Pancreas (tissue), 10 donors: ENCODE data around the gene HDDC3. TPM values are rescaled to one million over a fixed set of nuclear protein-coding genes. Genes with fewer than 3 reads are reported as not detected.

Experiments
- ATAC-seq, 4 donors: fragments of 200-7000 bp; cut with Tn5 transposase; one replicate each; pipeline versions ENCODE4 v1.8.0 to v1.9.1; 2020; ENCODE audit warnings: mild to moderate bottlenecking in 4 of 4, moderate library complexity in 4 of 4
- DNase-seq, 6 donors: peaks; one replicate each; pipeline ENCODE4 v3.0.0-alpha.2; 2020
- FAIRE-seq: peaks from 2 replicates; lab custom pipeline; 2012; peaks lifted over from hg19 to GRCh38; lab: Jason Lieb, UNC
- H3K27ac ChIP-seq, 4 donors: fragments of 200-600 bp; sonication (generic); 1 replicate in 3 of 4; 2 replicates in 1 of 4; pipeline versions ENCODE4 v1.5.0 to v1.8.0; 2020
- H3K27me3 ChIP-seq, 4 donors: fragments of 200-600 bp; one replicate each; pipeline ENCODE4 v1.8.0; 2021
- H3K36me3 ChIP-seq, 3 donors: fragments of 200-600 bp; sonication (generic) in 1 of 3; one replicate each; pipeline versions ENCODE4 v1.5.0 to v1.8.0; 2020 to 2021
- H3K4me1 ChIP-seq, 3 donors: fragments of 200-600 bp; one replicate each; pipeline ENCODE4 v1.8.0; 2021
- H3K4me3 ChIP-seq, 4 donors: fragments of 200-600 bp; sonication (generic) in 2 of 4; one replicate each; pipeline versions ENCODE4 v1.5.0 to v1.8.0; 2020 to 2021
- H3K9me3 ChIP-seq, 4 donors: fragments of 200-600 bp; one replicate each; pipeline ENCODE4 v1.8.0; 2021
- WGBS, 2 donors: extraction: QIAGEN DNeasy Blood & Tissue Kit; methylation state at CpG; one replicate each; pipeline ENCODE4 v1.1.7; 2013; 5-methylcytosine and 5-hydroxymethylcytosine counted together
- intact Hi-C, 3 donors: fragments of 100-400 bp; cut with DNase I; formaldehyde crosslinking; loops; one replicate each; pipeline versions ENCODE4 v1.11.1 to v1.14.2; 2022
- polyA plus RNA-seq, 2 donors: library from polyadenylated mRNA; stranded (reverse); fragments of 200-250 nt; gene quantifications; one replicate each; pipeline ENCODE4 v1.2.3, GENCODE V29; 2013
- total RNA-seq, 6 donors: library from RNA; stranded (reverse); fragmentation: NEBNext Ultra II Directional in 4 of 6; extraction: Animal tissue kit (Norgen Biotek cat#: 25700) in 4 of 6; gene quantifications; one replicate each; pipeline versions ENCODE4 v1.2.1 to v1.2.4, GENCODE V29; 2021 to 2023
- TF ChIP-seq, protein P1 (sequence below), 4 donors: fragments of 200-600 bp; sonication (generic) in 3 of 4; IDR thresholded peaks; one replicate each; pipeline versions ENCODE4 v1.5.0 to v1.8.0; 2021; ENCODE audit warnings: antibody characterized with exemption in 4 of 4
- donor health status: healthy with polysubstance abuse.
- donor health status: DM: no; HTN: no; CAD: no; lungs with moderate emphysema.
- donor health status: DM: no; HTN: no; CAD: no.
- donor health status: control.
- donor health status: control.
- donor health status: Bipolar disorder and iron deficiency.
- donor health status: DM: yes; HTN: yes; CAD: no.
- donor health status: DM: no; HTN: no; CAD: no.
- donor health status: DM: no; HTN: no; CAD: no.
- donor health status: DM: yes; HTN: yes; CAD: no.

Gene HDDC3
- total and polyA plus RNA-seq, 8 donors = 10.3 to 20.9 (median 15.0) TPM

DNA sequence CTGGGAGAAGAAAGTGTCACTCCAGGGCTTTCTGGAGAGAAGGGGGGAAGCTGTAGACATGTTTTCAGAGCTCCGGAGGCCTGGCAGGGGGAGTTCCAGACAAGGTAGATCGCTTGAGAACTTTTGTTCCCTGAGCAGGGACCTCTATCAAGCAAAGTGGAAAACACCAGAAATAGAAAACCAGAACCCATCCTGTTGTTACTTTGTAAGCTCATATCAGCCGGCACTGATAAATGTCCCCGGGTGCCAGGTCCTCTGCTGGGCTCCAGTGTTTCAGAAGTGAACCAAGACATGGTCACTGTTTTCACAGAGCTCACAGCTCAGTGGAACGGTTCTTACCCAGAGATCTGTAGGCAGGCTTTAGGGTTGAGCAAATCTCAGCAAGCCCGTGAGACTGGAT is 13.5 kb downstream of the HDDC3 start:
- H3K9me3 ChIP-seq = no peaks in the 10 kb centered on the region
- intact Hi-C loops = no loop called here
- FAIRE-seq = no peak
- 83 to 86% methylated on average over 6 of the region's 6 CpGs for WGBS, 2 donors
- H3K36me3 ChIP-seq = peaks cover 0 to 74% (median 34%) of the 10 kb centered on the region in 3 donors
- no peaks in the 10 kb centered on the region for H3K27me3 ChIP-seq
- no peaks in the 10 kb centered on the region for H3K4me1 ChIP-seq
- TF ChIP-seq, protein P1, sequence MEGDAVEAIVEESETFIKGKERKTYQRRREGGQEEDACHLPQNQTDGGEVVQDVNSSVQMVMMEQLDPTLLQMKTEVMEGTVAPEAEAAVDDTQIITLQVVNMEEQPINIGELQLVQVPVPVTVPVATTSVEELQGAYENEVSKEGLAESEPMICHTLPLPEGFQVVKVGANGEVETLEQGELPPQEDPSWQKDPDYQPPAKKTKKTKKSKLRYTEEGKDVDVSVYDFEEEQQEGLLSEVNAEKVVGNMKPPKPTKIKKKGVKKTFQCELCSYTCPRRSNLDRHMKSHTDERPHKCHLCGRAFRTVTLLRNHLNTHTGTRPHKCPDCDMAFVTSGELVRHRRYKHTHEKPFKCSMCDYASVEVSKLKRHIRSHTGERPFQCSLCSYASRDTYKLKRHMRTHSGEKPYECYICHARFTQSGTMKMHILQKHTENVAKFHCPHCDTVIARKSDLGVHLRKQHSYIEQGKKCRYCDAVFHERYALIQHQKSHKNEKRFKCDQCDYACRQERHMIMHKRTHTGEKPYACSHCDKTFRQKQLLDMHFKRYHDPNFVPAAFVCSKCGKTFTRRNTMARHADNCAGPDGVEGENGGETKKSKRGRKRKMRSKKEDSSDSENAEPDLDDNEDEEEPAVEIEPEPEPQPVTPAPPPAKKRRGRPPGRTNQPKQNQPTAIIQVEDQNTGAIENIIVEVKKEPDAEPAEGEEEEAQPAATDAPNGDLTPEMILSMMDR (IDR thresholded peaks at IDR 0.05) = no peak
- DNase-seq = no peak
- no peak overlapping the region for H3K27ac ChIP-seq
- H3K4me3 ChIP-seq = no peak overlapping the region
- no peak for ATAC-seq

- H3K36me3 ChIP-seq = peaks cover 0 to 81% (median 41%) of the 10 kb centered on the region in 3 donors
These were observed 14.1 kb downstream of the HDDC3 start for GRCh38 chr15:90918034-90918788.

GRCh38 chr15:90917569-90917968 is 14.8 kb downstream of the HDDC3 start:
- WGBS, 2 donors = 92 to 97% methylated on average over 12 of the region's 12 CpGs
- H3K36me3 ChIP-seq = peaks cover 0 to 87% (median 46%) of the 10 kb centered on the region in 3 donors
- H3K9me3 ChIP-seq = no peaks in the 10 kb centered on the region
- DNase-seq (no peak), FAIRE-seq (no peak), ATAC-seq (no peak)
- H3K27me3 ChIP-seq = no peaks in the 10 kb centered on the region
- TF ChIP-seq, protein P1 (IDR thresholded peaks at IDR 0.05) = no peak
- no peak overlapping the region for H3K4me3 ChIP-seq
- intact Hi-C loops = no loop called here
- no peaks in the 10 kb centered on the region for H3K4me1 ChIP-seq
- H3K27ac ChIP-seq = no peak overlapping the region

More at GRCh38 chr15:90918034-90918788, 14.1 kb downstream of the HDDC3 start:
- Histone ChIP-seq H3K4me1 (no peaks in the 10 kb centered on the region), H3K27me3 (no peaks in the 10 kb centered on the region), H3K9me3 (no peaks in the 10 kb centered on the region), H3K27ac (no peak overlapping the region), H3K4me3 (no peak overlapping the region)
- WGBS, 2 donors = 91 to 94% methylated on average over 23 of the region's 23 CpGs
- TF ChIP-seq, protein P1 (IDR thresholded peaks at IDR 0.05) = no peak
- DNase-seq = no peak
- no peak for FAIRE-seq
- intact Hi-C loops = no loop called here
- no peak for ATAC-seq

DNA sequence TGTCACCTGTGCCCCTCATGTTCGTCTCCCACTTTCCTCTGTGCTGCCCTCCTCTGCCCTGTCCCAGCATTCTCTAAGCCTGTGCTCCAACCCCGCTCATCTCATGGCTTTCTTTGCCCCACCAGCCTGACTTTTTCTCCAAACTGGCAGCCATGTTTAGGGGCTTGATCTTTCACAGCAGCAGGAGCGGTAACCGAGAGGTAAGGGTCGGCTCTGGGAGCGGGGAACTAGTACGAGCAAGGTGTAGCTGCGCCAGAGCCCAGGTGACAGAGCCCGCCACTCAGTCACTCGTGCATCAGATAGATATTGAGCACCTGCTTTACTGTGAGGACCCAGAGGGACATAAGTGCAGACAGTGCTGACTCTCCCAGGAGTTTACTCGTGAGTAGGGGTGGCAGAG is 15.9 kb downstream of the HDDC3 start:
- 89 to 93% methylated on average over 11 of the region's 11 CpGs for WGBS, 2 donors
- Histone ChIP-seq H3K27ac (no peak overlapping the region), H3K4me1 (no peaks in the 10 kb centered on the region), H3K27me3 (no peaks in the 10 kb centered on the region), H3K9me3 (no peaks in the 10 kb centered on the region), H3K4me3 (no peak overlapping the region), H3K36me3 (peaks cover 8 to 98% (median 57%) of the 10 kb centered on the region in 3 donors)
- TF ChIP-seq, protein P1 (IDR thresholded peaks at IDR 0.05) = no peak
- intact Hi-C loops = no loop called here
- no peak for FAIRE-seq
- no peak for DNase-seq
- ATAC-seq = no peak
